HG02885 (cell line): ENCODE results near the gene MMRN2.

Experiments
- ATAC-seq: cut with Tn5 transposase; IDR thresholded peaks from one replicate; pipeline ENCODE4 v1.9.1; 2021; ENCODE audit warnings: mild to moderate bottlenecking; ENCODE audit not compliant: unreplicated experiment, poor library complexity

The MMRN2 gene

GRCh38 chr10:86970162-86970981 lies 13.0 kb upstream of the MMRN2 start:
- no peak for ATAC-seq

GRCh38 chr10:86969421-86970041 lies 12.1 kb upstream of the MMRN2 start:
- no peak for ATAC-seq

- no peak for ATAC-seq
Observed at GRCh38 chr10:86968994-86969355, 11.6 kb upstream of the MMRN2 start.

GRCh38 chr10:86968271-86968993 lies 11.0 kb upstream of the MMRN2 start, which contains the start of gene ADIRF:
ADIRF (plus strand) TSS chr10:86968482; CDS start chr10:86968545, 63 bp downstream.
- no peak for ATAC-seq

- ATAC-seq, result no peak
Observed at GRCh38 chr10:86967481-86967941, 10.1 kb upstream of the MMRN2 start.

GRCh38 chr10:86965986-86966654 lies 8.7 kb upstream of the MMRN2 start:
- ATAC-seq, result peak; percentile 47

- ATAC-seq, result no peak
Observed at GRCh38 chr10:86964847-86965190, 7.4 kb upstream of the MMRN2 start.

GRCh38 chr10:86964061-86964846 lies 6.8 kb upstream of the MMRN2 start:
- ATAC-seq, result no peak

GRCh38 chr10:86963341-86963919 lies 6.0 kb upstream of the MMRN2 start:
- ATAC-seq, result no peak

- ATAC-seq, result no peak
Observed at GRCh38 chr10:86962981-86963310, 5.5 kb upstream of the MMRN2 start.

GRCh38 chr10:86962136-86962980 lies 4.9 kb upstream of the MMRN2 start:
- ATAC-seq, result no peak

- no peak for ATAC-seq
Observed at GRCh38 chr10:86961481-86962091, 4.2 kb upstream of the MMRN2 start.

- no peak for ATAC-seq
Observed at GRCh38 chr10:86960863-86961434, 3.5 kb upstream of the MMRN2 start.

- ATAC-seq, result peak; percentile 76
Observed at GRCh38 chr10:86960003-86960862, 2.8 kb upstream of the MMRN2 start.

- ATAC-seq, result no peak
Observed at GRCh38 chr10:86959737-86960002, 2.3 kb upstream of the MMRN2 start.

- no peak for ATAC-seq
Observed at GRCh38 chr10:86958901-86959736, 1.7 kb upstream of the MMRN2 start.
